Gastroesophageal sphincter (tissue), 4 donors: ENCODE measurements around the gene DLX6. TPM values are rescaled to one million over a fixed set of nuclear protein-coding genes. Genes with fewer than 3 reads are reported as not detected.

Experiments
- ATAC-seq: fragments of 150-250 bp; one replicate; pipeline ENCODE4 v1.9.1; 2016; ENCODE audit warnings: mild to moderate bottlenecking, moderate library complexity
- H3K27ac ChIP-seq, 4 donors: fragments of 200-600 bp; sonication (generic) in 3 of 4; 1 replicate in 3 of 4; 2 replicates in 1 of 4; pipeline ENCODE4 v1.5.1; 2016 to 2019
- H3K27me3 ChIP-seq: fragments of 200-600 bp; sonication (generic); one replicate; pipeline ENCODE4 v1.5.1; 2019
- H3K36me3 ChIP-seq, 2 donors: fragments of 200-600 bp; sonication (generic); one replicate each; pipeline ENCODE4 v1.5.1; 2019; ENCODE audit warnings: control low read depth in 1 of 2
- H3K4me1 ChIP-seq, 3 donors: fragments of 200-600 bp; sonication (generic); 1 replicate in 2 of 3; 2 replicates in 1 of 3; pipeline ENCODE4 v1.5.1; 2016 to 2019; ENCODE audit warnings: control low read depth in 2 of 3
- H3K4me3 ChIP-seq, 2 donors: fragments of 200-600 bp; sonication (generic); one replicate each; pipeline ENCODE4 v1.5.1; 2019; ENCODE audit warnings: mild to moderate bottlenecking in 1 of 2, moderate library complexity in 1 of 2
- H3K9me3 ChIP-seq, 3 donors: fragments of 200-600 bp; sonication (generic); one replicate each; pipeline ENCODE4 v1.5.1; 2017 to 2019; ENCODE audit warnings: control low read depth in 2 of 3
- CTCF ChIP-seq, 4 experiments: fragments of 200-600 bp in 2 of 4; fragments of 450-650 bp in 2 of 4; sonication (generic) in 1 of 4; IDR thresholded peaks; one replicate each; pipeline ENCODE4 v1.5.1; 2017 to 2019; ENCODE audit warnings: antibody characterized with exemption in 4 of 4, mild to moderate bottlenecking in 2 of 4, moderate library complexity in 2 of 4
- EP300 ChIP-seq: sonication (generic); formaldehyde crosslinking; IDR thresholded peaks from one replicate; pipeline ENCODE4 v1.6.1; 2017; ENCODE audit warnings: antibody characterized with exemption, mild to moderate bottlenecking
- POLR2A ChIP-seq, 2 donors: fragments of 450-650 bp; IDR thresholded peaks; one replicate each; pipeline ENCODE4 v1.6.1; 2017; ENCODE audit warnings: antibody characterized with exemption in 2 of 2, mild to moderate bottlenecking in 2 of 2, moderate library complexity in 1 of 2
- POLR2AphosphoS5 ChIP-seq: sonication (generic); formaldehyde crosslinking; IDR thresholded peaks from one replicate; pipeline ENCODE4 v1.6.1; 2017; ENCODE audit warnings: antibody characterized with exemption
- WGBS, 2 donors: methylation state at CpG; one replicate each; pipeline ENCODE4 v1.1.5; 2018; ENCODE audit warnings: low coverage in 1 of 2; 5-methylcytosine and 5-hydroxymethylcytosine counted together
- total RNA-seq, 4 donors: library from RNA; depleted of rRNA; stranded (reverse); fragments of >200 nt; gene quantifications; one replicate each; pipeline ENCODE4 v1.1.0, GENCODE V29; 2016

DLX6 gene
- total RNA-seq, 4 donors from 2014 or later, result 0.12 to 0.13 TPM; not detected in 2

GRCh38 chr7:96991546-96992191 lies 13.7 kb upstream of the DLX6 start:
- H3K27me3 ChIP-seq, result peaks cover 98% of the 10 kb centered on the region

GRCh38 chr7:96992192-96993005 lies 13.0 kb upstream of the DLX6 start:
- no peaks in the 10 kb centered on the region for H3K36me3 ChIP-seq
- peaks cover 0 to 19% (median 5%) of the 10 kb centered on the region in 3 donors for H3K4me1 ChIP-seq
- H3K27ac ChIP-seq, result no peak overlapping the region
- H3K9me3 ChIP-seq, result peaks cover 0 to 10% (median 0%) of the 10 kb centered on the region in 3 donors
- ATAC-seq, result no peak
- H3K27me3 ChIP-seq, result peaks cover 100% of the 10 kb centered on the region
- WGBS, 2 donors, result 10 to 19% methylated on average over 3 to 16 of the region's 47 CpGs
- peak overlapping the region in 1 of 2 donors; percentile 4 for H3K4me3 ChIP-seq
- TF ChIP-seq EP300 (no peak), POLR2A (IDR thresholded peaks at IDR 0.05) (no peak), POLR2AphosphoS5 (no peak), CTCF (IDR thresholded peaks at IDR 0.05) (no peak)

More at GRCh38 chr7:96991546-96992191, 13.7 kb upstream of the DLX6 start:
- 6 to 7% methylated on average over 9 to 13 of the region's 13 CpGs for WGBS, 2 donors
- peaks cover 0 to 10% (median 0%) of the 10 kb centered on the region in 3 donors for H3K9me3 ChIP-seq
- peaks cover 0 to 16% (median 5%) of the 10 kb centered on the region in 3 donors for H3K4me1 ChIP-seq
- no peak for ATAC-seq
- no peak overlapping the region for H3K4me3 ChIP-seq
- H3K36me3 ChIP-seq, result no peaks in the 10 kb centered on the region
- no peak overlapping the region for H3K27ac ChIP-seq
- TF ChIP-seq EP300, result no peak
- no peak for TF ChIP-seq POLR2AphosphoS5
- no peak for TF ChIP-seq CTCF (IDR thresholded peaks at IDR 0.05)
- no peak for TF ChIP-seq POLR2A (IDR thresholded peaks at IDR 0.05)

- no peak overlapping the region for H3K27ac ChIP-seq
- peaks cover 0 to 27% (median 5%) of the 10 kb centered on the region in 3 donors for H3K4me1 ChIP-seq
- 9 to 14% methylated on average over 3 to 22 of the region's 27 CpGs for WGBS, 2 donors
- no peaks in the 10 kb centered on the region for H3K36me3 ChIP-seq
- no peak for TF ChIP-seq POLR2AphosphoS5
- TF ChIP-seq EP300, result no peak
- TF ChIP-seq POLR2A (IDR thresholded peaks at IDR 0.05), result no peak
- no peak for TF ChIP-seq CTCF (IDR thresholded peaks at IDR 0.05)
- H3K4me3 ChIP-seq, result peak overlapping the region in 1 of 2 donors; percentile 4
- peaks cover 100% of the 10 kb centered on the region for H3K27me3 ChIP-seq
- ATAC-seq, result no peak
- H3K9me3 ChIP-seq, result peaks cover 0 to 10% (median 0%) of the 10 kb centered on the region in 3 donors
Measured at GRCh38 chr7:96993094-96993865, 12.1 kb upstream of the DLX6 start.

DNA sequence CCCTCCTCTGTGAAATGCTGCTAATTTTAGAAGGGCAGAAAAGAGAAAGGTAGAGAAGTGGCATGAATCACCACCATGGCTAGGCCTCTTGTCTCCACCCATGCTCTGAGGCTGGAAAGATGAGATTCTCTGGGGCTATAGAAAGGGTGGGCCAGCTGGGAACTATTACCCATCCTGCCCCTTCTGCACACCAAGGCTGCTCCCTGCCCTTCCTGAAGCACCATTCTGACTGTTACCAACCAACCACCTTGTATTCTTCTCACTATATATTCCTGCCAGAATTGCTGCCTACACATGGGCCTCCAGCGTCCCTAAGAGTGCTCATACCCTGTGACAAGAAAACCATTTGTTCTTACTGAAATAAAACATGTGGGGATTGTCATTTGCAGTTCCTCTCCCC lies 11.4 kb upstream of the DLX6 start:
- no peak overlapping the region for H3K27ac ChIP-seq
- no peaks in the 10 kb centered on the region for H3K36me3 ChIP-seq
- ATAC-seq, result no peak
- no peak overlapping the region for H3K4me3 ChIP-seq
- peaks cover 100% of the 10 kb centered on the region for H3K27me3 ChIP-seq
- WGBS, 2 donors, result 13 to 17% methylated on average over 1 of the region's 1 CpG
- peaks cover 0 to 10% (median 0%) of the 10 kb centered on the region in 3 donors for H3K9me3 ChIP-seq
- TF ChIP-seq CTCF (IDR thresholded peaks at IDR 0.05) (no peak), POLR2A (IDR thresholded peaks at IDR 0.05) (no peak), POLR2AphosphoS5 (no peak), EP300 (no peak)
- peaks cover 0 to 34% (median 5%) of the 10 kb centered on the region in 3 donors for H3K4me1 ChIP-seq
